T1000 (cell line): ENCODE results near the gene MSI1.

ENCODE experiments used
- DNase-seq: peaks from one replicate; lab custom pipeline; 2025; ENCODE audit warnings: mixed read lengths; lab: John Stamatoyannopoulos, UW

The MSI1 gene

GRCh38 chr12:120368789-120369602 lies at the start of gene MSI1:
TSS of gene MSI1 (minus strand) at chr12:120369164. CDS start at chr12:120369091, 73 bp downstream.
- DNase-seq = no peak

GRCh38 chr12:120417917-120418580 lies 49.1 kb upstream of the MSI1 start:
- no peak for DNase-seq

DNA sequence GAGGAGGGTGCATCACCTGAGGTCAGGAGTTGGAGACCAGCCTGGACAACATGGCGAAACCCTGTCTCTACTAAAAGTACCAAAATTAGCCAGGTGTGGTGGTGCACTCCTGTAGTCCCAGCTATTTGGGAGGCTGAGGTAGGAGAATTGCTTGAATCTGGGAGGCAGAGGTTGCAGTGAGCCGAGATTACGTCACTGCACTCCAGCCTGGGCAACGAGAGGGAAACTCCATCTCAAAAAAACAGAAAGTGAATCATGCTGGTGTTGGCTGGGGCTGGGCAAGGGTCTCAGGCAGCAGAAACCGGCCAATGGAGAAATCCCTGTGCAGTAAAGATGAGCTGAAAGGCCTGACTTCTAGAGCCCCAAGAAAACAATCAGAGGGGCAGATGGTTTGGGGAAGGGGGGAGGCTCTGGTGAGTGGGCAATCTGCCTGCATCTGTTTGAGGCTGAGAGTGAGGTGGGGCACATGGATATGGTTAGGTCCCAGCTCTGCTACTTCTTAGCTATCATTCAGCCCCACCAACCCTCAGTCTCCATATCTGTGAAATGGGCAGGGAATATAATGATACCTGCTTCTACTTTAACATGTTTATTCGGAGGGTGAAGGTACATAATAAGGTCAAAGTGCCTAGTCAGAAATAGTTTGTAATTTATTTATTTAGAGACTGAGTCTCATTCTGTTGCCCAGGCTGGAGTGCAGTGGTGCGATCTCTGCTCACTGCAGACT lies 47.7 kb upstream of the MSI1 start:
- no peak for DNase-seq

GRCh38 chr12:120413901-120414695 lies 45.1 kb upstream of the MSI1 start:
- DNase-seq = no peak

DNA sequence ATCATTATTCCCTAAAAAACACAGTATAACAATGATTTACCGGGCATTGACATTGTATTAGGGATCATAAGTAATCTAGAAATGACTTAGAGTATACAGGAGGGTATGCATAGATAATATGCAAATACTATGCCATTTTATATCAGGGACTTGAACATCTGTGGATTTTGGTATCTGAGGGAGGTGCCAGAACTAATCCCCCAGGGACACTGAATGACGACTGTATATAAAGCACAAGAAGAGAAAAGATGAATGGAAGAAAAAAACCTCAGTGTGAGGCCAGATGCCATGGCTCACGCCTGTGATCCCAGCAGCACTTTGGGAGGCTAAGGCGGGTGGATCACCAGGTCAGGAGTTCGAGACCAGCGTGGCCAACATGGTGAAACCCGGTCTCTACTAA lies 43.5 kb upstream of the MSI1 start:
- DNase-seq = no peak

DNA sequence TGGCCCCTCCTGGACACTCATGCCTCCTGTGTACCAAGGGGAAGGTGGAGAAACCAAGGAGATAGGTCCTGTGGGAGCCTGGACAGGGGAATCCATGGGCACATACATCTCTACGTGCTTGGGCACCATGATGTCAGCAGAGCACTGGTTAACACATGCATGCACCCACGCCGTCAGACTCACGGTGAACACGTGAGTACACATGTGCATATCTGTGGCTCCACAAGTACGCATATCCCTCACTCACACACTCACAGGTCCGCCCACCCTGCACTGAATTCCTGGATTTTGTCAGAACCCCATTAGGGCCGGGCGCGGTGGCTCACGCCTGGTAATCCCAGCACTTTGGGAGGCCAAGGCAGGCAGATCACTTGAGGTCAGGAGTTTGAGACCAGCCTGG lies 39.8 kb upstream of the MSI1 start:
- no peak for DNase-seq

DNA sequence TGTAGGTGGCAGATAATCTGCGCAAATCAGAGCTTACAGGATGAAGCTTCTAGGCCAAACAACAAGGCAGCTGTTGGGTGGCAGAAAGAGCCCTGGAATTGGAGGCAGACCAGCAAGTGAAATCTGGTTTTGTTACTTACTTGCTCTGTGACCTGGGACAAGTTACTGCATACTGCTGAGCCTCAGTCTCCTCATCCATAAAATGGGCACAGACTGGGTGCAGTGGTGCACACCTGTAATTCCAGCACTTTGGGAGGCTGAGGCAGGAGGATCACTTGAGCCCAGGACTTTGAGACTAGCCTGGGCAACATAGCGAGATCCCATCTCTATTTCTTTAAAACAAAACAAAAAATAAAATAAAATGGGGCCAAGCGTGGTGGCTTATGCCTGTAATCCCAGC lies 37.6 kb upstream of the MSI1 start:
- no peak for DNase-seq

- DNase-seq = no peak
Measured at GRCh38 chr12:120406069-120406468, 37.1 kb upstream of the MSI1 start.

- no peak for DNase-seq
Measured at GRCh38 chr12:120404271-120404670, 35.3 kb upstream of the MSI1 start.

DNA sequence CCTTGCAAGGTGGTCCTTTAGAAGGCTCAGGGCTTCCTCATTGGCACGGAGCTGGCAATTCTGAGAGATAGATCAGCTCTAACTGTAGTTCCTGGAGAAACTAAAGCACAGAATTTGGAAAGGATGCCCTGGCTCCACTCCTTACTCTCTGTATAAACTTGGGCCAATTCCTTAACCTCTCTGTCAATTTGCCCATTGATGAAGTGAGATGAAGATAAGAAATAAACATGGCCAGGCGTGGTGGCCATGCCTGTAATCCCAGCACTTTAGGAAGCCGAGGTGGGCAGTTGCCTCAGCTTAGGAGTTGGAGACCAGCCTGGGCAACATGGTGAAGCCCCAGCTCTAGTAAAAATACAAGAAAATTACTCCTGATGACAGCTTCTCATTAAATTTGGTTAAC lies 34.9 kb upstream of the MSI1 start:
- DNase-seq = no peak

- no peak for DNase-seq
Measured at GRCh38 chr12:120402217-120402616, 33.3 kb upstream of the MSI1 start.

DNA sequence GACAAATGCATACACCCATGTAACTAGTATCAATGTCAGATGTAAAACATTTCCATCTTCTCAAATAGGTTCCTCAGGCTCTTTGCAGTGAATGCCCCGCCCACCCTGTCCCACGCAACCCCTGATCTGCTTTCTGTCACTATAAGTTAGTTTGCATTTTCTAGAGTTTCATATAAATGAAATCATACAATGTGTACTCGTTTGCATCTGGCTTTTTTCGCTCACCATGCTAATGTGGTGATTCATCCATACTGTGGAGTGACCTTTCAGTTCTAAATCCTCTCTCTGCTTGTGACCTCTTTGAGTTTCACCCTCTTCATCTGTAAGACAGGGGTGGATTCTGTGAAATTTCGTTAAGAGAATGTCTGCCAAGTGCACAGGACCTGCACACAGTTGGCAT lies 30.6 kb upstream of the MSI1 start:
- no peak for DNase-seq

DNA sequence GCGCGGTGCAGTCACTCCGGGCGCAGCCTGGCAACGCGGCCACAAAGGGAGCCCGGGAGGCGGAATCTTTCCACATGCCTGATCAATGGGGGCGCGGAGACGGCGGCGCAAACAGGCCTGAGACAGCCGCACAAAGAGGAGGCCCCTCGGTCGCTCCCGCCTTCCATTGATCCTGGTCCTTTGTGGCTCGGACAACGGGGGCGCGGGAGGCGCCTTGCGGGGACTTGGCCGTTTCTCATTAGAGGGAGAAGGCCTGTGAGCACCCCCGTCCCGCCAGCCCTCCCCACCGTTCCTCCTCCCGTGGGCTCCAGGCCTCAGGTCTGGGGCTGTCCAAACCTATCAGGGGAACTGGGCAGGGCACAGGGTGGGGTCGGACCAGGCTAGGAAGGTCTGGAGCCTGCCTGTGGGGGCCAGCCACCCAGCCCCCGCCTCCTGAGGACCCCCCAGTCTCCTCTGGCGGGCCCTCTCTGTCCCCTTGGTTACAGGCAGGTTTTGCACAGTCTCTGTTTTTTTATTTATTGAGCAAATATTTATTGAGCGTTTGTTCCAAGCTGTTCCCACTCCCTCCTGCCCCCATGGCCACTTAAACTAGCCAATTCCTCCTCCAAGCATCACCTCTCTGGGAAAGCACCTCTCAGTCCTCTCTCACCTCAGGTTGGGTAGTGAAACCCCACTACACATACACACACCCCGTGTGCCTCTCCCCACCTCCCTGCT lies 29.0 kb upstream of the MSI1 start:
- no peak for DNase-seq

GRCh38 chr12:120394483-120395367 lies 25.8 kb upstream of the MSI1 start:
- no peak for DNase-seq

DNA sequence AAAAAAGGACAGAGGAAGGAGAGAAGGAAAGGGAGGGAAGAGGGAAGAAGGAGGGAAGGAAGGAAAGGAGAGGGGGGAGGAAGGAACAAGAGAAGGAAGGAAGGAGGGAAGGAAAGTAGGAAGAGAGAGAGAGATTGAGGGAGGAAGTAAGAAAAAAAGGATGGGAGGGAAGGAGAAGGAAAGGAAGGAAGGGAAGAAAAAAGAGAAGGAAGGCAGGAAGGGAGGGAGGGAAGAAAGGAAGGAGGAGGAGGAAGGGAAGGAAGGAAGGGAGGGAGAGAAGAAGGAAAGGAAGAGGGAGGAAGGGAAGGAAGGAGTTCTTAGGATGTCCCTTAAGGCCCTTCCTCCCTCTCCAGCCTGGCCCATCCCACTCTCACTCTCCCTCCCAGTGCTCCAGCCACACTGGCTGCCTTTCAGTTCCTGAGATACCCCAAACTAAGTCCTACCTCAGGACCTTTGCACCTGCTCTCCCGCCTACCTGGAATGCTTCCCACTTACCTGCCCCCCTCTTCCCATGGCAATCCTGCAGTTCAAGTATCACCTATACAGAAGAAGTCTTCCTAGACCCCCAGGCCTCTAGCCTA lies 21.7 kb upstream of the MSI1 start:
- DNase-seq = no peak

DNA sequence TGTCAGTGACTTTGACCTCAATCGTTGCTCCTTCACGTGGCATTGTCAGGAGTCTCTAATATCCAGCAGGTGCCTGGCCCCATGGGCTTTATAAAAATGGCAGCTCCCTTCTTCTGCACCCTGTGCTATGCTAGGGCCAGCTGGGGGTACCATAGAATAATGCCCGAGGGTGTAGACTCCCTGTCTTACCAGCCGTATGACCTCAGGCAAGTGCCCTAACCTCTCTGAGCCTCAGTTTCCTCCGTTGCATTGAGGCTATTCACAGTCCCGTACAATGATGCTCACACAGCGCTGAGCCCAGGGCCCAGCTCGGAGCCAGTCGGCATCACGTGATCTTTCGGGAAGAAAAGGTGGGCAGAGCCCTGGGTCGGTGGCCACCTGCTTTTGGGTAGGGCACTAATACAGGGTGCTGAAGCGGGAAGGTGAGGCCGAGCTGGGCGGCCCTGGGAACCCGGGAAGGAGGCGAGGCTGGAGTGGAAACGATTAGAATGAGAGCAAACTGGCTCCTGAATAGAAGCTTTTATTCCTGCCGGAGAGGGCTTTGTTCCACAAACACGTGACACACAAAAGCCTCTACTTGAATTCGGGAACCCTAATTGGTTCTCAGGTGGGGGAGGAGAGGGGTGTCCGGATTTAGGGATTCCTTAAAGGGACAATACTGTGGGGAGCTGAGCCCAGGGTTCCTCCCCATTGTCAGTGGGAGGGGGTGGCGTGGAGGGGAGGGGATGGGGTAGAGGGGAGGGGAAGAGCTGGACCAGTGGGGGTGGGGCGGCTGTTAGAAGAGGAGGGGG lies 19.9 kb upstream of the MSI1 start:
- no peak for DNase-seq

DNA sequence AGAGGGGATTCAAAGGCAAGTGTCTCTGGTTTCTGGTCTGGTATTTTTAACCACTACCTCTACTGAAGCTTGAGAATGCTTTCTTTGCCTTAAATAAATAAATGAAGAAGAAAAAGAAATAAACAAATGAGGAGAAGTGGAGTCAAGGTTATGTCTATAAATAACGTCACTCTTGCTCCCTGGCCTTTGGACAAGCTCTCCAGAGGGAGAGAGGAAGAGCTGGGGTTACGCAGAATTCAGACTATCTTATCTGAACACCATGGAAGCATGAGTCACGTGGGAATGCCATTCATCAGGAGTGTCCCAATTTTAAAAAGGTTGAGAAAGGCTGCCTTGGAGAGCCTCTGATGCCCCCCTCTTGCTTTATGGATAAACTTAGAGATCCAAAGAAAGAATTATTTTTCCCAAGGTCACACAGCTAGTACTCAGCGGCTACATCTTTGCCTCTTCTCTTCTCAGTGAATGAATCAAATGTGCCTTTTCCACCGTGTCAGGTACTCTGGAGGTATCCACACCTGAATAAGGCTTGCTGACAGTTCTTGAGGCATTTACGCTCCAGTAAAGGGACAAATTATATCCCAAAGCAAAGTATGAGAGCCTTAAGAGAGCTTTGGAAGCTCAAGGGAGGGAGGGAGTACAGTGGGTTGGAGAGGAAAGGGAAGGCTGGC lies 12.9 kb upstream of the MSI1 start:
- DNase-seq = no peak

- no peak for DNase-seq
Measured at GRCh38 chr12:120378036-120378435, 9.1 kb upstream of the MSI1 start.

DNA sequence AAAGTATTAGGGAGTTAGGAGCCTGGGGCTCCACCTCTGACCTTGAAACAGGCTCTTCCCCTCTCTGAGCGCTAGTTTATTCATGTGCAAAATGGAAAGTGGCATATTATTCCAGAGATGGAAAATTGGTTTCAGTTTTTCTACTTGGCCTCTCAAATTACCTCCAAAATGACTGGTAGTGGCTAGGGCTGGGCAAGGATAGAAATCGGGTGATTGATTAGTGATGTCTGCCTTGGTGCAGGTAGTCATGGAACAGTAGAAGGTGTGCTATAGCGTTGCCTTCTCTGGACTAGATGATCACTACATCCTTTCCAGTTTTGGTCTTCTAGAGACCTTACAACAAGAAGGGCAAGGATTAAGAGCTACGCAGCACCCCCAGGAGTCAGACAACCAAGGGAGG lies 8.6 kb upstream of the MSI1 start:
- no peak for DNase-seq
